GM12878 (cell line): ENCODE measurements around the gene COL4A2.

Experiments used
- CBX3 ChIP-seq: fragments of 200-600 bp; sonication (generic); IDR thresholded peaks from 2 replicates; pipeline ENCODE4 v1.6.1; 2016; ENCODE audit warnings: low read depth, borderline replicate concordance
- CHD4 ChIP-seq: fragments of 200-600 bp; sonication (generic); IDR thresholded peaks from 2 replicates; pipeline ENCODE4 v1.6.1; 2016; ENCODE audit warnings: mild to moderate bottlenecking
- FOS ChIP-seq: IDR thresholded peaks from 3 replicates; pipeline ENCODE4 v1.6.1; 2011; ENCODE audit warnings: borderline replicate concordance; ENCODE audit not compliant: insufficient read length; ENCODE audit errors: extremely low read depth
- NR2F1 ChIP-seq: fragments of 450-650 bp; conservative IDR thresholded peaks from 2 replicates; pipeline ENCODE4 v1.6.1; 2017; ENCODE audit warnings: mild to moderate bottlenecking
- POLR2A ChIP-seq: IDR thresholded peaks from 2 replicates; pipeline ENCODE4 v1.6.1; 2011; ENCODE audit warnings: low read depth, mild to moderate bottlenecking, low read length
- POLR2AphosphoS5 ChIP-seq: IDR thresholded peaks from 2 replicates; pipeline ENCODE4 v1.6.1; 2011; ENCODE audit warnings: mild to moderate bottlenecking, low read length, inconsistent platforms
- RAD51 ChIP-seq: fragments of 450-650 bp; IDR thresholded peaks from 2 replicates; pipeline ENCODE4 v1.6.1; 2016; ENCODE audit warnings: moderate library complexity, mild to moderate bottlenecking, inconsistent platforms
- RCOR1 ChIP-seq: conservative IDR thresholded peaks from 2 replicates; pipeline ENCODE4 v1.6.1; 2012; ENCODE audit warnings: low read depth, low read length, improper control_type of control experiment
- TARDBP ChIP-seq: IDR thresholded peaks from 2 replicates; pipeline ENCODE4 v1.6.1; 2016; ENCODE audit warnings: borderline replicate concordance
- TF ChIP-seq, protein P1 (sequence below): fragments of 450-650 bp; IDR thresholded peaks from 2 replicates; pipeline ENCODE4 v1.6.1; 2016; ENCODE audit warnings: mild to moderate bottlenecking
- TF ChIP-seq, protein P2 (sequence below): IDR thresholded peaks from 2 replicates; pipeline ENCODE4 v1.6.1; 2011; ENCODE audit warnings: low read depth, mild to moderate bottlenecking, low read length, moderate library complexity, borderline replicate concordance; ENCODE audit errors: extremely low read depth

DNA sequence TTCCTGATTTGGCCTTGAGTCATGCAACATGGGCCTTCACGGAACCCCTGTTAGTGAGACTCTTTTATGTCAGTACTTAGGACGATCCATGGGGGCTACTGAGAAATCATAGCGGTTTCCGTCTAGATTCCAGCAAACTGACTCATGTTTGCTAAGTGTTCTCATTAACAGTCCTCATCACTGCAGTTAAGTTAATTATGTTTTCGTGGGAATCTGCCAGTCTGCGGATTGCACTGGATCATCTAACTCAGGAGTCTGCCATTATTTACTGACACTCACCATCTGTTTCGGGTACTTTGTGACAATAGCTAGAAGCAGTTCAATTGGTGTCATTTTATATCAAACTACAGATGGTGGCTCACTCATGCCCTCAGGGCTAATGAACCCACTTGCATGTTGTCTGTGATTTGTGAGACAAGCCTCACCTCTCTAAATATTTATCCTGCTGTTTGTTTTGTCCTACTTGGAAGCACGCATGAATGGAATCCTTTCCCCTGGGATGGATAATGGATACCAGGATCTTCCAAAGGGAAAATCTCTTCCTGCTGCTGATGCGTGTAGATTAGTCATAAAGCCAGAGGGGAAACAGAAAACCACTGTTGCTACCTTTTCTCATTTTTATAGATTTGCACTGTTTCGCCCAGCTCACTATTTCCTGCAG is 192.7 kb downstream of the COL4A2 start:
- TF ChIP-seq FOS (no peak), TARDBP (no peak), POLR2AphosphoS5 (no peak), RAD51 (no peak), CHD4 (no peak), RCOR1 (no peak), CBX3 (no peak), POLR2A (no peak), NR2F1 (no peak)
- TF ChIP-seq, protein P1, sequence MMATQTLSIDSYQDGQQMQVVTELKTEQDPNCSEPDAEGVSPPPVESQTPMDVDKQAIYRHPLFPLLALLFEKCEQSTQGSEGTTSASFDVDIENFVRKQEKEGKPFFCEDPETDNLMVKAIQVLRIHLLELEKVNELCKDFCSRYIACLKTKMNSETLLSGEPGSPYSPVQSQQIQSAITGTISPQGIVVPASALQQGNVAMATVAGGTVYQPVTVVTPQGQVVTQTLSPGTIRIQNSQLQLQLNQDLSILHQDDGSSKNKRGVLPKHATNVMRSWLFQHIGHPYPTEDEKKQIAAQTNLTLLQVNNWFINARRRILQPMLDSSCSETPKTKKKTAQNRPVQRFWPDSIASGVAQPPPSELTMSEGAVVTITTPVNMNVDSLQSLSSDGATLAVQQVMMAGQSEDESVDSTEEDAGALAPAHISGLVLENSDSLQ: no peak
- TF ChIP-seq, protein P2, sequence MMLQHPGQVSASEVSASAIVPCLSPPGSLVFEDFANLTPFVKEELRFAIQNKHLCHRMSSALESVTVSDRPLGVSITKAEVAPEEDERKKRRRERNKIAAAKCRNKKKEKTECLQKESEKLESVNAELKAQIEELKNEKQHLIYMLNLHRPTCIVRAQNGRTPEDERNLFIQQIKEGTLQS: no peak
